Effector memory CD4-positive, alpha-beta T cell (primary cell): Measurements from ENCODE around the gene DAGLA.

Source experiments
- DNase-seq, 3 donors: peaks; one replicate each; pipeline ENCODE4 v3.0.0-alpha.2; 2020
- H3K27ac ChIP-seq: 2 replicates; pipeline ENCODE4 v1.7.0; 2013; ENCODE audit warnings: mild to moderate bottlenecking, low read length, moderate library complexity; ENCODE audit not compliant: insufficient read depth, poor library complexity, severe bottlenecking
- H3K27me3 ChIP-seq: replicated peaks from 2 replicates; pipeline ENCODE4 v1.7.0; 2013; ENCODE audit warnings: mild to moderate bottlenecking, low read length; ENCODE audit not compliant: insufficient read depth, control insufficient read depth, poor library complexity, severe bottlenecking
- H3K36me3 ChIP-seq: 2 replicates; pipeline ENCODE4 v1.7.0; 2013; ENCODE audit warnings: mild to moderate bottlenecking, low read length, moderate library complexity; ENCODE audit not compliant: control insufficient read depth, insufficient read depth
- H3K4me1 ChIP-seq: 2 replicates; pipeline ENCODE4 v1.7.0; 2013; ENCODE audit warnings: low read length, mild to moderate bottlenecking; ENCODE audit not compliant: control insufficient read depth, insufficient read depth, poor library complexity, severe bottlenecking
- H3K4me3 ChIP-seq: 2 replicates; pipeline ENCODE4 v1.7.0; 2013; ENCODE audit warnings: low read length, low read depth, mild to moderate bottlenecking; ENCODE audit not compliant: insufficient read depth, poor library complexity, severe bottlenecking
- H3K9me3 ChIP-seq: 2 replicates; pipeline ENCODE4 v1.7.0; 2013; ENCODE audit warnings: mild to moderate bottlenecking, low read length, moderate library complexity; ENCODE audit not compliant: control insufficient read depth

Gene DAGLA

GRCh38 chr11:61777234-61778090, 97.3 kb downstream of the DAGLA start:
- peak overlapping the region; percentile 54 for H3K4me3 ChIP-seq
- H3K9me3 ChIP-seq, result no peaks in the 10 kb centered on the region
- no peaks in the 10 kb centered on the region for H3K27me3 ChIP-seq
- H3K27ac ChIP-seq, result no peak overlapping the region
- H3K4me1 ChIP-seq, result peaks cover 17% of the 10 kb centered on the region
- DNase-seq, result peak; percentile 41 to 71 (median 58)
- no peaks in the 10 kb centered on the region for H3K36me3 ChIP-seq

GRCh38 chr11:61778357-61778886, 98.2 kb downstream of the DAGLA start:
- H3K27ac ChIP-seq, result no peak overlapping the region
- H3K27me3 ChIP-seq, result no peaks in the 10 kb centered on the region
- no peak for DNase-seq
- no peaks in the 10 kb centered on the region for H3K36me3 ChIP-seq
- H3K9me3 ChIP-seq, result no peaks in the 10 kb centered on the region
- peaks cover 13% of the 10 kb centered on the region for H3K4me1 ChIP-seq
- H3K4me3 ChIP-seq, result no peak overlapping the region

DNA sequence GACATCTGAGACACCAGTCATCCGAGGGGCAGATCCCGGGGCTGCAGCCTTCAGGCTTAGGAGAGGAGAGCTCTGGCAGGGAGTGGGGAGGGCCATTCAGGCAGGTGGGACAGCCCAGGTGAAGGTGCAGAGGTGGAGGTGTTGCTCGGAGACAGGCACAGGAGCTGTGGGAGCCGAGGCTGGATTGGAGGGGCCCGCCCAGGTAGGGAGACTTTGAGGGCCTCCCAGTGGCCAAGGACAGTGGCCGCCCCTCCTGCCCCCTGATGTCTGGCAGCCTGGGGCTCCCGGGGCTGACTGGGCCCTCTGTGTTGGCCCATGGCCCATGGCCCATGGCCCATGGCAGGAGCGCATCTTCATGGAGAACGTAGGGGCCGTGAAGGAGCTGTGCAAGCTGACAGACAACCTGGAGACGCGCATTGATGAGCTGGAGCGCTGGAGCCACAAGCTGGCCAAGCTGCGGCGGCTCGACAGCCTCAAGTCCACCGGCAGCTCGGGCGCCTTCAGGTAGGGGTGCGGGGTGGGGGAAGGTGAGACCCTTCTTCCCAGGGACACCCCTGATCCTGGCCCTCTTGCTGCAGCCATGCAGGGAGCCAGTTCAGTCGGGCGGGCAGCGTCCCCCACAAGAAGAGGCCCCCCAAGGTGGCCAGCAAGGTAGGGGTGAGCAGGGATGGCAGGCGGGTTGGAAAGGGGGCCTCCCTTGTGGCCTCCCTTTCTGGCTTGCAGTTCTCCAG, 98.9 kb downstream of the DAGLA start:
- no peak for DNase-seq
- H3K27me3 ChIP-seq, result no peaks in the 10 kb centered on the region
- H3K4me3 ChIP-seq, result no peak overlapping the region
- no peaks in the 10 kb centered on the region for H3K36me3 ChIP-seq
- no peaks in the 10 kb centered on the region for H3K9me3 ChIP-seq
- peaks cover 13% of the 10 kb centered on the region for H3K4me1 ChIP-seq
- no peak overlapping the region for H3K27ac ChIP-seq

DNA sequence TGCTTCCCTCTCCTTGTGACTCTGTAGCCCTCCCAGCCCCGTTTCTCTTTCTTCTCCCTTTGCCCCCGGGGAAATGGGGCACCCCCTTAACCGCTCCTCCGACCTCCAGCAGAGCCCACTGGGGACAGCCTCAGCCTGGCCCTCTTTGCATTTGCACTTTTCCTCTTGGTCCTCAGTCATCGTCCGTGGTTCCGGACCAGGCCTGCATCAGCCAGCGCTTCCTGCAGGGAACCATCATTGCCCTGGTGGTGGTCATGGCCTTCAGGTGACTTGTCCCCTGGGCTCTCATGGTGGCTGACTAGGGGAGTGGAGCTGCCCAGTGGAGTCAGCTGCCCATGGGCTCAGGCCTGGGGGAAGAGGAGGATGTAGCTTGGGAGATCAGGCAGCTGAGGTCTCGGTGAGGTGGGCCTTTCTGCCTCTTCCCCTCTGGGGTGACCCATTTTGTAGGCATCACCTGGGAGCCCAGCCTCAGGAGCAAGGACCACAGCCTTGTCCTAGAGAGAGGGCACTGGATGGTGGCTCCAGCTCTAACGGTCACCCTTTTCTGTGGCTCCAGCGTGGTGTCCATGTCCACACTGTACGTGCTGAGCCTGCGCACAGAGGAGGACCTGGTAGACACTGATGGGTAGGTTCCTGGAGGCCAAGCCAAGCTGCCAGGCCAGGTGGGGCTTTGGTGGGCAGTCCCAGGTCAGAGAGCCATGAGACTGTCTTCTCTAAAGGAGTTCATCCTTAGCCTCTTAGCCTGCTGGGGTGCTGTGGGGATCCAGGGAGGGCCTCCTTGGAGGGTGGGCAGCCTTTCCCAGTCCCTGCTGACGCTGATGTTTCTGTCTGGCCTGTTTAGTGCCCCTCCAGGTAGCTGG, 99.7 kb downstream of the DAGLA start:
- no peak overlapping the region for H3K4me3 ChIP-seq
- H3K27me3 ChIP-seq, result no peaks in the 10 kb centered on the region
- DNase-seq, result no peak
- no peaks in the 10 kb centered on the region for H3K9me3 ChIP-seq
- H3K36me3 ChIP-seq, result peaks cover 7% of the 10 kb centered on the region
- H3K27ac ChIP-seq, result no peak overlapping the region
- peaks cover 13% of the 10 kb centered on the region for H3K4me1 ChIP-seq

DNA sequence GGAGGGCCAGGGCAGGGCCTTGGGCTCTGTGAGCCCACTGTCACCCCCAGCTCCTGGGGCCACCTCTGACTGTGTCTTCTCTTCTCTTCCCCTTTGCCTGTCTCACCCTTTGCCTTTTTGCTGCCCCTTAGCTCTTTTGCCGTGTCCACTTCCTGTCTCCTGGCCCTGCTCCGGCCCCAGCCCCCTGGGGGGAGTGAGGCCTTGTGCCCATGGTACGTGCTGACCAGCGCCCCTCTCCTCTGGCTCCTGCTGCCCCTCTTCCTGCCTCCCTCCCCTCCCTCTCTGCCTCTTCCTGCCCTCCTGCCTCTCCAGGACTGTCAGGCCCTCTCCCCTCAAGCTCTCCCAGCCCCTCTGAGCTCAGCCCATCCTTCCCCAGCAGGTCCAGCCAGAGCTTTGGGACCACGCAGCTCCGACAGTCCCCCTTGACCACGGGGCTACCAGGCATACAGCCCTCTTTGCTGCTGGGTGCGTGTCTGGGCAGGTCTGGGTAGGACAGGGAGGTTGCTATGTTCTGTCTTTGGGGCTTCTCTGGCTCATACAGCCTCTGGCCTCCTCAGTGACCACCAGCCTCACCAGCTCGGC, 100.5 kb downstream of the DAGLA start:
- Histone ChIP-seq H3K4me3 (no peak overlapping the region), H3K27me3 (no peaks in the 10 kb centered on the region), H3K36me3 (peaks cover 12% of the 10 kb centered on the region), H3K9me3 (no peaks in the 10 kb centered on the region), H3K4me1 (peaks cover 13% of the 10 kb centered on the region), H3K27ac (no peak overlapping the region)
- DNase-seq, result no peak

DNA sequence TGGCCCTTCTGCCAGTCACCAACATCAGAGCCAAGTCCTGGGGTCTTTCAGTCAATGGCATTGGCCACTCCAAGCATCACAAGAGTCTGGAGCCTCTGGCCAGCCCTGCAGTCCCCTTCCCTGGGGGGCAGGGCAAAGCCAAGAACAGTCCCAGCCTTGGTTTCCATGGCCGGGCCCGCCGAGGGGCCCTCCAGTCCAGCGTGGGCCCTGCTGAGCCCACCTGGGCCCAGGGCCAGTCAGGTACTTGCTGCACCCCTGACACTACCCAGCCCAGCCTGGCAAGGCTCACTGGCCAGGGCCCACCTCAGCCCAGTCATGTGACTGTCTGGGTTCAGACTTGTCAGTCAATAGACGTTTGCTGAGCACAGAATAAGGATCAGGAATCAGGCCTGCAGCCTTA, 101.4 kb downstream of the DAGLA start:
- Histone ChIP-seq H3K36me3 (peaks cover 21% of the 10 kb centered on the region), H3K27ac (no peak overlapping the region), H3K4me3 (no peak overlapping the region), H3K9me3 (no peaks in the 10 kb centered on the region), H3K4me1 (peaks cover 13% of the 10 kb centered on the region), H3K27me3 (no peaks in the 10 kb centered on the region)
- no peak for DNase-seq

DNA sequence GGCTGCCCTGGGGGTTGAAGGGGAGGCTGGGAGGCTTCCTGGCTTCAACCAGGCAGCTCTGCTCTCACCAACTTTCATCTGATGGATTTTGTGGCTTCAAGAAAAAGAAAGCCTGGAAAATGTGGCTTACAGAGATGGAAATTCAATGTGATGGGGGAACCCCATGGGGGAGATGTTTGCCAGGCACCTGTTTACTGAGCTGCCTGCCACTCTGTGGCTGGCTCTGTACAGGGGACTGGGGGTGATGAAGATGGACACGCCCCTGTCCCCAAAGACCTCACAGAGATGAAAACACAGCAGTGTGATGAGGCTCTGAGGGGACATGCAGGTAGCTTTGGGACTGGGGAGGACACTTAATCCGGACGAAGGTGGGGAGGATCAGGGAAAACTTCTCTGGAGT, 102.1 kb downstream of the DAGLA start:
- Histone ChIP-seq H3K27ac (no peak overlapping the region), H3K4me1 (peaks cover 7% of the 10 kb centered on the region), H3K27me3 (no peaks in the 10 kb centered on the region), H3K9me3 (no peaks in the 10 kb centered on the region), H3K4me3 (no peak overlapping the region), H3K36me3 (peaks cover 28% of the 10 kb centered on the region)
- no peak for DNase-seq

GRCh38 chr11:61782841-61783240, 102.7 kb downstream of the DAGLA start:
- H3K27ac ChIP-seq, result no peak overlapping the region
- H3K27me3 ChIP-seq, result no peaks in the 10 kb centered on the region
- peaks cover 34% of the 10 kb centered on the region for H3K36me3 ChIP-seq
- no peaks in the 10 kb centered on the region for H3K9me3 ChIP-seq
- no peak overlapping the region for H3K4me3 ChIP-seq
- H3K4me1 ChIP-seq, result peaks cover 2% of the 10 kb centered on the region
- DNase-seq, result no peak

DNA sequence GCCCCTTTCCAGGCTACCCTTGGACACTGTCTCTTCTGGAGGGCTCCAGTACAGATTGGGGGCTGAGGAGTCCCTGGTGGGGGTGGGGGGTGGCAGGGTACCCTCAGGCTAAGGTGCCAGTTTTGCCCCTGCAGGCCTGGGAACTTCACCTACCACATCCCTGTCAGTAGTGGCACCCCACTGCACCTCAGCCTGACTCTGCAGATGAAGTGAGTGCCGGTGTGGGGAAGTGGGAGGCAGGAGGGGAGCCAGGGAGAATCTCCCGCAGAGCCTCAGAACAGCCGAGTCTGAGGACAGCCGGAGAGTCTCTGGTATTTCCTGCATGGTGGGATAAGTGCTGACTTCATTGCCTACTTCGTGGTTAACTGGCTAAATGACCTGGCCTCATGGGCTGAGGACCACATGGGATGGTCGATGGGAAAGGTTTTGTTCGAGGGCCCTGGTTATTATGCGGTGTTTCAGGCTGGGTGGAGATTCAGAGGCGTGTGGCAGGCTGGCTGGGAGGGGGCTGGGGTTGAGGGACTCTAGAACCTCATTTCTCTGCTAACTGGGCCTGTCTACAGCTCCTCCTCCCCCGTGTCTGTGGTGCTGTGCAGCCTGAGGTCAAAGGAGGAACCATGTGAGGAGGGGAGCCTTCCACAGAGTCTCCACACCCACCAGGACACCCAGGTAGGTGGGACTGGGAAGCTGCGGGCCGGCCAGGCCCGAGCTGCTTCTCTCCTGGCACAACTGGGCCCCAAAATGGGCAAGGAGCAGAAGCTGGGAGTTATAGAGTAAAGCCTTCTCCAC, 103.7 kb downstream of the DAGLA start:
- Histone ChIP-seq H3K27me3 (no peaks in the 10 kb centered on the region), H3K27ac (no peak overlapping the region), H3K36me3 (peaks cover 43% of the 10 kb centered on the region), H3K4me1 (no peaks in the 10 kb centered on the region), H3K9me3 (no peaks in the 10 kb centered on the region), H3K4me3 (no peak overlapping the region)
- no peak for DNase-seq
